ENCODE measurements around the gene SPOCD1. TPM values are rescaled to one million over a fixed set of nuclear protein-coding genes. Genes with fewer than 3 reads are reported as not detected.
A peak's percentile ranks its signal among the peaks of the same experiment; 100 is the strongest.

Gene SPOCD1
- total and polyA plus RNA-seq, 10 donors = 0.74 to 5.0 (median 3.0) TPM

GRCh38 chr1:31754397-31754796, 61.4 kb downstream of the SPOCD1 start:
- Histone ChIP-seq H3K27me3 (replicated peaks in 1 of 7) (peaks cover 0 to 17% (median 0%) of the 10 kb centered on the region in 7 donors), H3K36me3 (no peaks in the 10 kb centered on the region), H3K4me3 (no peak overlapping the region), H3K9me3 (no peaks in the 10 kb centered on the region), H3K4me1 (peaks cover 10 to 66% (median 60%) of the 10 kb centered on the region in 6 donors), H3K27ac (peak overlapping the region in 3 of 8 donors; percentile 34 to 65 (median 53))
- DNase-seq = no peak
- TF ChIP-seq POLR2AphosphoS5 (IDR thresholded peaks at IDR 0.05) (no peak), CTCF (IDR thresholded peaks at IDR 0.05 in 8 of 11, conservative IDR thresholded peaks at IDR 0.05 in 3 of 11) (no peak), POLR2A (IDR thresholded peaks at IDR 0.05) (no peak)
- intact Hi-C loops (cut with DNase I; ENCODE audit: low total_unique reads) = no loop called here
- 79 to 97% (median 91%) methylated on average over 8 to 15 of the region's 15 CpGs for WGBS, 5 donors

- Histone ChIP-seq H3K9me3 (no peaks in the 10 kb centered on the region), H3K4me3 (no peak overlapping the region), H3K27me3 (replicated peaks in 1 of 7) (peaks cover 0 to 12% (median 0%) of the 10 kb centered on the region in 7 donors), H3K4me1 (peaks cover 10 to 66% (median 60%) of the 10 kb centered on the region in 6 donors), H3K27ac (peak overlapping the region in 5 of 8 donors; percentile 22 to 71 (median 65)), H3K36me3 (no peaks in the 10 kb centered on the region)
- intact Hi-C loops (cut with DNase I; ENCODE audit: low total_unique reads) = no loop called here
- 58 to 83% (median 69%) methylated on average over 8 to 9 of the region's 9 CpGs for WGBS, 5 donors
- no peak for DNase-seq
- TF ChIP-seq POLR2A (IDR thresholded peaks at IDR 0.05) = no peak
- peak in 2 of 3 donors; percentile 28 to 51 for TF ChIP-seq POLR2AphosphoS5 (IDR thresholded peaks at IDR 0.05)
Observed at GRCh38 chr1:31753707-31754349, 62.0 kb downstream of the SPOCD1 start.

GRCh38 chr1:31752952-31753475, 62.8 kb downstream of the SPOCD1 start:
- no peak for DNase-seq
- TF ChIP-seq POLR2AphosphoS5 (IDR thresholded peaks at IDR 0.05) = peak; percentile 28 to 68 (median 56)
- TF ChIP-seq POLR2A (IDR thresholded peaks at IDR 0.05) = no peak
- Histone ChIP-seq H3K27me3 (replicated peaks in 1 of 7) (peaks cover 0 to 12% (median 0%) of the 10 kb centered on the region in 7 donors), H3K4me1 (peaks cover 10 to 72% (median 60%) of the 10 kb centered on the region in 6 donors), H3K9me3 (no peaks in the 10 kb centered on the region), H3K36me3 (no peaks in the 10 kb centered on the region), H3K27ac (peak overlapping the region in 5 of 8 donors; percentile 22 to 71 (median 65)), H3K4me3 (no peak overlapping the region)
- 53 to 76% (median 61%) methylated on average over 10 to 12 of the region's 12 CpGs for WGBS, 5 donors
- intact Hi-C loops (cut with DNase I; ENCODE audit: low total_unique reads) = no loop called here

GRCh38 chr1:31752258-31752657, 63.6 kb downstream of the SPOCD1 start:
- Histone ChIP-seq H3K4me3 (no peak overlapping the region), H3K27ac (peak overlapping the region in 2 of 8 donors; percentile 70 to 71), H3K4me1 (peaks cover 10 to 72% (median 61%) of the 10 kb centered on the region in 6 donors), H3K9me3 (no peaks in the 10 kb centered on the region), H3K36me3 (no peaks in the 10 kb centered on the region), H3K27me3 (replicated peaks in 1 of 7) (peaks cover 0 to 12% (median 0%) of the 10 kb centered on the region in 7 donors)
- intact Hi-C loops (cut with DNase I; ENCODE audit: low total_unique reads) = no loop called here
- no peak for TF ChIP-seq CTCF (IDR thresholded peaks at IDR 0.05 in 8 of 11, conservative IDR thresholded peaks at IDR 0.05 in 3 of 11)
- TF ChIP-seq POLR2AphosphoS5 (IDR thresholded peaks at IDR 0.05) = no peak
- TF ChIP-seq POLR2A (IDR thresholded peaks at IDR 0.05) = no peak
- WGBS, 5 donors = 36 to 54% (median 44%) methylated on average over 4 to 7 of the region's 7 CpGs
- DNase-seq = no peak

- Histone ChIP-seq H3K9me3 (no peaks in the 10 kb centered on the region), H3K36me3 (no peaks in the 10 kb centered on the region), H3K4me1 (peaks cover 10 to 73% (median 66%) of the 10 kb centered on the region in 6 donors), H3K27ac (peak overlapping the region in 1 of 8 donors; percentile 70), H3K27me3 (replicated peaks in 1 of 7) (peaks cover 0 to 12% (median 0%) of the 10 kb centered on the region in 7 donors), H3K4me3 (no peak overlapping the region)
- no peak for DNase-seq
- no peak for TF ChIP-seq POLR2AphosphoS5 (IDR thresholded peaks at IDR 0.05)
- TF ChIP-seq POLR2A (IDR thresholded peaks at IDR 0.05) = no peak
- no peak for TF ChIP-seq CTCF (IDR thresholded peaks at IDR 0.05 in 8 of 11, conservative IDR thresholded peaks at IDR 0.05 in 3 of 11)
- intact Hi-C loops (cut with DNase I; ENCODE audit: low total_unique reads) = no loop called here
- 56 to 70% (median 64%) methylated on average over 4 to 5 of the region's 5 CpGs for WGBS, 5 donors
Observed at GRCh38 chr1:31751822-31752241, 64.0 kb downstream of the SPOCD1 start.

All from spleen (tissue), 11 donors.